UCSD-AML1 (cell line): Measurements from ENCODE around the gene PHOX2B.
"Not testable (repeated sequence)": the region's sequence is repeated elsewhere in the genome, so short reads cannot be mapped to it uniquely, and the experiment has no call there.

Experiments
- DNase-seq: peaks from one replicate; lab custom pipeline; 2025; ENCODE audit not compliant: unreplicated experiment; lab: John Stamatoyannopoulos, UW

Gene PHOX2B

GRCh38 chr4:41748074-41748570 lies 403 bp downstream of the PHOX2B start:
- DNase-seq, result no peak

GRCh38 chr4:41747230-41748055 lies 1.1 kb downstream of the PHOX2B start:
- no peak for DNase-seq

DNA sequence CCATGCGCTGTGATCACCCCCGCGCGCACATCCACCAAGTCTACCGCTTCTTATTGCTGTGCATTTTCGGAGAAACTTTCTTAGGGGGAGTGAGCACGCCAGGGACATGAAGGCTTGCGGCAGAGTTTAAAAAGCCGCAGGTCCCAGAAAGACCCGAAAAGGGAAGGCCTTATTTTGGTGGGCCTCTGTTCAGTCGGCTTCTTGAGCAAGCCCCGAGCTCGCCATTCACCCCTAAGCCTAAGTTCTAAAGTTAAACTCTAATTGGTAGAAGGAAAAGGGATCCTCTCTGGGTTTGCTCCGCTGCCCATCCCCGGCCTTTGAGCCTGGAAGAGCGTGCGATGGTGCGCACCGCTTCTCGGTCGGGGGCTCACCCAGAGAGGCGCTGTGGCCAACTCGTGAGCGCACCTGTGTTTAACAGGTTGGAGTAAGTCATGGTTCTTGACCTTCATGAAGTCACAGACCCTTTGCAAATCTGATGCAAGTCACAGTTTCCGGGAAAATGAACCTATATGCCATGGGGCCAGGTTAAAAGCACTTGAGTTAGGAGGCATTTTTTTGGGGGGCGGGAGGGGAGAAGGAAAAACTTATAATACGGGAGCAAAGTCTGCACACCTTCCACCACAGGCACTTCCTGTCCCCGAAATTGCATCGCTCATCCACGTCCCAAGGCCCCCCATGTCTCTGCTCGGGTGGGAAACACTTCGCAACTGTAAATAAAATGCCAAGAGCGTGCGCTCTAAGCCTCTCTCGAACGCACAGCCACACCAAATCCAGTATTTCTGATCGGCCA lies 1.9 kb downstream of the PHOX2B start:
- DNase-seq, result no peak

DNA sequence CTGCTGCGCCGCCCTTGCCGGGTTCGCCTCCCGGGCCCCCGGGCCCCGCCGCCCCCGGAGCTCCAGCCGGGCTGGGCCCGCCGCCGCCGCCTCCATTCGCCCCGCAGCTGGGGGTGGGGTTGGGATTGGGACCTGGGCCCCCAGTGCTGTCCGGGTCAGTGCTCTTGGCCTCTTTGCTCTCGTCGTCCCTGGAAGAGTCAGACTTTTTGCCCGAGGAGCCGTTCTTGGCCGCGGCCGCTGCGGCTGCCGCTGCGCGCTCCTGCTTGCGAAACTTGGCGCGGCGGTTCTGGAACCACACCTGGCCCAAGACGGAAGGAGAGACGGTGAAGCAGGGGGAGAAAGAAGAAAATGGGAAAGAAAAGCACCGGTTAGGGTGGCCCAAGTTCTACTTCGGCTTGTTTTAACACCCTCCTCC lies 2.5 kb downstream of the PHOX2B start:
- DNase-seq, result no peak

GRCh38 chr4:41745292-41746024 lies 3.1 kb downstream of the PHOX2B start:
- no peak for DNase-seq

DNA sequence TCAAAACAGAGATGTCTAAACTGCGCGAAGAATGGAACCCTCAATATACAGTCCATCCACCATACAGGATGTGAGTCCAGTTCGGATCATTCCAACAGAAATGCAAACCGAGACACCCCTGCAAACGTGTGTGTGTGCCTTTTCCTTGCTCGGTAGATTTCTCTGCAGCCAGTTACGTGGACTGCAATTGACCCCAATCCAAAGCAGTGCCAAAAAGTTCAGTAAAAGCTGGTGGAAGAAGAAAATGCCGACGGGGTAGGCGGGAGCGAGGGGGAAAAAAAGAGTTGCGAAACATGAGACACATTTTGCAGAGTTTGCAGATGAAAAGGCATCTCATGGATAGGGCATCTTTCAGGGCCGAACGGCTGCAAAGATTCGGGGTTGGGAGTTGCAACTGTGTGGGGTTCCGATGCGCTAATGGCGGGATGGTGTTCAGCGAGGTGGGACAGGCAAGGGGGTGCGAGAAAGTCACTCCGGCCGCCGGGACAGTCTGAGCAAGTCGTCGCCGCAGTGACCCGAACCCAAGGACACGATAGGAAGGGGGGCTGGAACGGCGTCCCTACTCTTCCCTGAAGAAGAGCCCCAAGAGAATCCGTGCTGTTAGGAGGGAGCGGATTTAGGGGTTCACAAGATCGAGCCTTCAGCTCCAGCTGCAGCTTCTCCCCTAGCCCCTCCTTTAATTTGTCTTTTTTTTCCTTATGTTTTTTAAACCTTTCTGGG lies 3.8 kb downstream of the PHOX2B start:
- DNase-seq, result no peak

DNA sequence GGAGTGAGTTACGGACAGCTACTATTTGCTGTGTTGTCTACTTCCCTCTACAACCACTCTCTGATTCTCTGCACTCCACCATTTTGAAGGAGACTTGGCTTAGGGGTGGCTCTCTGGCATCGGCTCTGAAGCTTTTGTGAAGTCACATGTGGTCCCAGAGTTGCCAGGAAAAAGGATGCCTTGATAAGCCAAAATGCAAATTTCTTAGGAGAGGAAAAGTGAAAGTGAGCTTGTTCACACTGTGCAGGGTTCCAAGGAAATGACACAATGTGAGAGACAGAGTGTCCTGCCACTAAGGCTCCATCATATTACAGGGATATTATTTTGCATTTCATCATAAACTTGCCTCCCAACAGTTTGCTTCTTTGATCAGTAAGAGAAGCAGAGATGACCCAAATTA lies 7.2 kb downstream of the PHOX2B start:
- no peak for DNase-seq

DNA sequence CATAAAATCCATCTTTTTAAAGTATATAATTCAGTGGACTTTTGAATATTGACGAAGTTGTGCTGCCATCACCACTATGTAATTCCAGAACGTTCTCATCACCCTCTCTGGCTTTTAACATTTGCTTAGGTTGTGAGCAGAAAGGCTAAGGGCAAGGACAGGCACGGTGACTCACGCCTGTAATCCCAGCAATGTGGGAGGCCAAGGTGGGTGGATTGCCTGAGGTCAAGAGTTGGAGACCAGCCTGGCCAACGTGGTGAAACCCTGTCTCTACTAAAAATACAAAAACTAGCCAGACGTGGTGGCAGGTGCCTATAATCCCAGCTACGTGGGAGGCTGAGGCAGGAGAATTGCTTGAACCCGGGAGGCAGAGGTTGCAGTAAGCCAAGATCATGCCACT lies 11.0 kb downstream of the PHOX2B start:
- DNase-seq, result not testable (repeated sequence)

- no peak for DNase-seq
These were observed 14.2 kb downstream of the PHOX2B start for GRCh38 chr4:41734371-41734770.

DNA sequence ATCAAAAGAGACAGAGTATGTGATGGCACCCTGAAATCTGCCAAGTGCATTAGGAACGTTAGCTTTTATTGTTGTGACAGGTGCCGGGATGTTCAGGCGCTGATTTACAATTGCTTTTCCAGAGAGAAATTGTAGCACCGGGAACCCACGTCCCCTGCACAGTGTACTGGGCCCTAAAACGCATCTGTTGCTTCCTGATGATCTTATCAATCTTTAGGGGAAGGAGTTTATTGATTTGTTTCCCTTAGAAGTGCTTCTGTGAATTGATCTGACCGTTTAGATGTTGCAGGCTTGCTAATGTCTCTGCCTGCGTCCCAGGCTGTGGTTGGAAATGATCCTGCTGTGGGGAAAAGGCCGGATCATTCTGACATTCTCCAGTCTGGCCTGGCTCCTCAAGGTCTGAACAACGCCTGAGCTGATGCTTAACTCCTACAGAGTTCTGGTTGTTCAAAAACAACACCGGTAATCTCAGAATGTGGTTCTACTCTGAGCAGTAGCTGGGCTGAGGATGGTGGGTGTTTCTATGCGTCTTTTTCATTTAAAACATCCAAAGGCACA lies 16.9 kb downstream of the PHOX2B start:
- no peak for DNase-seq

DNA sequence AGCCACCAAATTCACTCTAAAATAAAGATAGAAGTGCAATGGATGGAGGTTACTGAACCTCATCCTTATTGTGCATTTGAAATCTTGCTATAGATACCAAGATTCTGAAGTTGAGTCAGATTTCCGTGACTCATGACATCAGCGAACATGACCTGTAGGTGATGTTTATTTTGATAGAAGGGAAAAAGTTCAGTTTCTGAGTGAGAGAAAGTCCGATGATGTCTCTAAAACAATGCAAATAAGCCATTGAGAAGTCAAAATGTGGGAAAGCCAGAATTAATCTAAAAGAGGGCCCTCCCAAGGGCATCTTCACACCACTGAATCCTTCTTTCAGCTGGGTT lies 20.0 kb downstream of the PHOX2B start:
- no peak for DNase-seq

DNA sequence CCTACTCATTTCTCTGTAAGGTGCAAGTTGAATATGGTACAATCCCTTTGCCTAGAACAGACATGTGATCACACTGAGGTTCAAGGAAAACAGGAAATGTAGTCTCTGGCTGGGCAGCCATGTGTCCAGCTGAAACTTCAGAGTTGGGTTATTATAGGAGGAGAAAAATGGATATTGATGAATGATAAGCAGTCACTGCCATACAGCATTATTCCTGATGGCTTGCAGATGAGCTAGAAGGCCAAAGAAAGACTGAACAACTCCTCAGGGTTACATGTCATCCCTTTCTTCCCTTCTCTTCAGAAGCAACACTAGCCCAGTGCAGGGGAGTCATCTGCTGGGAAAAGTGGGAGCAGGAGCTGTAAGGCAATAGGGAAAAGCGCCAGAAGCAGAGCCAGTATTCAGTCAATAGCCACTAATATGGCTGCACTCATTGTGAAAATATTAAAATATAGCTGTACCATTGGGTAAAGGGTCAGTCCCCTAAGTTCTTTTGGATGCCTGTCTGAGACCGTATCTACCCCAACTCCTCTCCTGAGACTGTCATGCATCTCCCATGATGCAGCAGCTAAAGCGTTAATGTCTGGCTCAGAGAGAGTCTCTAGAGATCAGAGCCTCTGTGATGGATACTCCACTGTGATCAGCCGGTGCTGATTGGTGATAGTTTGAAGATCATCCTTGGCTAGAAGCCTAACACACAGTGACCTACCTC lies 20.5 kb downstream of the PHOX2B start:
- DNase-seq, result no peak

GRCh38 chr4:41725254-41725653 lies 23.3 kb downstream of the PHOX2B start:
- DNase-seq, result no peak

DNA sequence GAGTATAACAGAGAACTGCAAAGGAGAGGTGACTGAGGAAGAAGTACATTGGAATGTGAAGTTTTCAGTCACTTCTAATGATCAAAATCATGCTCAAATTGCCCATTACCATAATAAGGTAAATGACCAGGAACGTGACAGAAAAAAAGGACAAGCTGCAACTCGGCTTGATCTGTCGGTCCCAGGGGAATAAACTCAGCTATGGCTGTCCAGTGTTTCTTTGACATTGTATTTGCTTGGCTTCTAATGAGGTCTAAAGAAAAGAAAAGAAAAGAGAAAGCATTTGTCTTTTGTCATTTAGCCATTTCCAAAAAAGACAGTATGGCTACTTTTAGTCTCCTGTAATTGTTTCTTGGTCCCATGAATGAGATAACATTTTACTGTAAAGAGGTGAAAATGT lies 25.2 kb downstream of the PHOX2B start:
- DNase-seq, result no peak

DNA sequence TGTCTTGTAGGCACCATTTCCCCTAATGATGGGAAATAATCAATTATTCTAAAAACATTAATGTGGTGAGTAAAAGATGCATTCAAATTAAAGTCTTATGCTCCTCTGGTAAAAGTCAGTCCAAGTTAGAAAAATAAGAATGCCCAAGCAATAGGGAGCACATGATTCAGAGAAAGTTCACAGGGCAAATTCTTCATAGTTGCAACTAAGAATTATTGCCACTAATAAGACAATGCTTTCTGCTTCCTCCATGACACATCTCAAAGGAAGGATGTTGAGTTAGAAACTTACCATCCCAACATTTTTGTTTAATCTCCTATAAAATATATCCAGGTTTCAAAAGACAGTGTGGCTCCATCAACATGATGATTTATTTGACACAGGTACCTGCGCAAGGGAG lies 26.3 kb downstream of the PHOX2B start:
- DNase-seq, result no peak

GRCh38 chr4:41719417-41719816 lies 29.1 kb downstream of the PHOX2B start:
- DNase-seq, result no peak

DNA sequence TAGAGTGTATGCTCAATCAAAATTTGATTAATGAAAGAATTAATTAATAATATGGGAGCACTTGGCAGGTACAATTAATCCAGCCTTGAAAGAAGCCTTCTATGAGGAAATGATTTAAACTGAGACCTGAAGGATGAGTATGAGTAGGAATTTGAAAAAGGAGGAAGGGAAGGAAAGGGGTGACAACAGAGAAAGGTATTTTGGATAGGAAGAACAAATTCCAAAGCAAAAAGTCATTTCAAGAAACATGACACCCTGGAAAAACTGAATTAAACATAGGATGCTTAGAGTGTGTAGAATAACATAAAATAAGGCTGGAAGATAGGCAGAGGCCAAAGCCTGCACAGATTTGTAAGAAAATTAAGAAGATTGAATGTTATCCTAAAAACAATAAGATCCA lies 29.6 kb downstream of the PHOX2B start:
- no peak for DNase-seq

- no peak for DNase-seq
These were observed 33.4 kb downstream of the PHOX2B start for GRCh38 chr4:41715155-41715554.

DNA sequence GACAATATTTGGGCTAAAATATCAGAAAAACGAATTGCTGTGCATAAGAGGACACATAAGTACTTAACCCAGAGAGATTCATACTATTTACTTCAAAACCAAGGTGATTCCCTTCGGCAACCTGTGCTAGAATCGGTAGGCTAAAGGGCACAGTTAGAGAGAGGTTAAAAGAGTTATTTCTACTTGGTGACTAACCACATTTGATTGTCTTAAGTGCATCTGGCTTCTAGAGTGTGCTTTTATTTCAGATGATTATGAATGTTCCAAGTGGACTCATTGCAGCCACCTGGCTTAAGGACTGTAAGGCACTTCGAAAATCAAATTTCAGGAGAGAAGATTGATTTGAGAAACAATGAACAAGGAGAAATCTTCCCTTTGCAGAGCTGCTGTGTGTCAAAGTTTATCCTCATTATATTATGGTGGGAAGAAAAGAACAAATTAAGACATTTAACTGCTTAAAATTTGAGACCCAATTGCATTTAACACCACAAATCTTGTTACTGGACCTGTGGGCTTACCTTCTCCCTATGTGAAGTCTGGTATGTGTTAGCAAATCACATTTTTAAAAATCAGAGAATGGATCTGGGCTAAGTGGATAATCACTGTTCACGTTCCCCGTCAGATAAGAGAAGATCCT lies 34.0 kb downstream of the PHOX2B start:
- DNase-seq, result no peak

GRCh38 chr4:41713768-41714167 lies 34.8 kb downstream of the PHOX2B start:
- no peak for DNase-seq
